ENCODE measurements around the gene IL4R. TPM values are rescaled to one million over a fixed set of nuclear protein-coding genes. Genes with fewer than 3 reads are reported as not detected.

IL4R gene
- total RNA-seq, 1 experiment from 2014 or later, result 40.9 TPM

- DNase-seq, result peak; percentile 74
- H3K36me3 ChIP-seq, result no peaks in the 10 kb centered on the region
Measured at GRCh38 chr16:27304881-27305745, 8.7 kb upstream of the IL4R start.

GRCh38 chr16:27305839-27306442 lies 7.8 kb upstream of the IL4R start:
- H3K27me3 ChIP-seq, result no peaks in the 10 kb centered on the region
- no peak for DNase-seq
- H3K36me3 ChIP-seq, result no peaks in the 10 kb centered on the region
- no peaks in the 10 kb centered on the region; the same call in 1 of the 2 replicates for H3K9me3 ChIP-seq
- H3K4me3 ChIP-seq, result no peak overlapping the region

More at GRCh38 chr16:27304881-27305745, 8.7 kb upstream of the IL4R start:
- no peaks in the 10 kb centered on the region for H3K27me3 ChIP-seq
- H3K9me3 ChIP-seq, result no peaks in the 10 kb centered on the region; the same call in 1 of the 2 replicates
- no peak overlapping the region for H3K4me3 ChIP-seq

- DNase-seq, result no peak
- Histone ChIP-seq H3K9me3 (no peaks in the 10 kb centered on the region; the same call in 1 of the 2 replicates), H3K4me3 (no peak overlapping the region), H3K36me3 (no peaks in the 10 kb centered on the region), H3K27me3 (no peaks in the 10 kb centered on the region)
Measured at GRCh38 chr16:27308792-27309191, 5.0 kb upstream of the IL4R start.

GRCh38 chr16:27310576-27311447 lies 3.0 kb upstream of the IL4R start:
- Histone ChIP-seq H3K27me3 (no peaks in the 10 kb centered on the region), H3K36me3 (no peaks in the 10 kb centered on the region), H3K9me3 (no peaks in the 10 kb centered on the region; the same call in 1 of the 2 replicates), H3K4me3 (no peak overlapping the region)
- DNase-seq, result no peak

GRCh38 chr16:27311448-27311830 lies 2.3 kb upstream of the IL4R start:
- Histone ChIP-seq H3K27me3 (no peaks in the 10 kb centered on the region), H3K9me3 (no peaks in the 10 kb centered on the region; the same call in 1 of the 2 replicates), H3K36me3 (no peaks in the 10 kb centered on the region), H3K4me3 (no peak overlapping the region)
- no peak for DNase-seq

- no peaks in the 10 kb centered on the region; the same call in 1 of the 2 replicates for H3K9me3 ChIP-seq
- no peak for DNase-seq
- peaks cover under 1% of the 10 kb centered on the region; the same call in 1 of the 2 replicates for H3K36me3 ChIP-seq
- H3K27me3 ChIP-seq, result no peaks in the 10 kb centered on the region
- H3K4me3 ChIP-seq, result no peak overlapping the region
Measured at GRCh38 chr16:27311897-27312303, 1.9 kb upstream of the IL4R start.

GRCh38 chr16:27312580-27313421 lies 973 bp upstream of the IL4R start:
- Histone ChIP-seq H3K4me3 (peak overlapping the region; percentile 78), H3K36me3 (peaks cover 3% of the 10 kb centered on the region; the same call in 1 of the 2 replicates), H3K9me3 (no peaks in the 10 kb centered on the region; the same call in 1 of the 2 replicates), H3K27me3 (no peaks in the 10 kb centered on the region)
- no peak for DNase-seq

- H3K36me3 ChIP-seq, result peaks cover 11% of the 10 kb centered on the region
- H3K4me3 ChIP-seq, result peak overlapping the region; percentile 78
- DNase-seq, result peak; percentile 82
- no peaks in the 10 kb centered on the region for H3K27me3 ChIP-seq
- no peaks in the 10 kb centered on the region for H3K9me3 ChIP-seq
Measured at GRCh38 chr16:27314161-27314723, 468 bp downstream of the IL4R start.

- Histone ChIP-seq H3K9me3 (no peaks in the 10 kb centered on the region), H3K27me3 (no peaks in the 10 kb centered on the region), H3K36me3 (peaks cover 16% of the 10 kb centered on the region), H3K4me3 (peak overlapping the region; percentile 78)
- no peak for DNase-seq
Measured at GRCh38 chr16:27314986-27315332, 1.2 kb downstream of the IL4R start.

- H3K4me3 ChIP-seq, result peak overlapping the region; percentile 78
- no peaks in the 10 kb centered on the region for H3K9me3 ChIP-seq
- peak; percentile 59 for DNase-seq
- no peaks in the 10 kb centered on the region for H3K27me3 ChIP-seq
- peaks cover 21% of the 10 kb centered on the region for H3K36me3 ChIP-seq
Measured at GRCh38 chr16:27315333-27316037, 1.7 kb downstream of the IL4R start.

- DNase-seq, result no peak
- Histone ChIP-seq H3K4me3 (peak overlapping the region; percentile 78), H3K9me3 (no peaks in the 10 kb centered on the region)
Measured at GRCh38 chr16:27316038-27316680, 2.4 kb downstream of the IL4R start.

GRCh38 chr16:27317320-27317719 lies 3.5 kb downstream of the IL4R start:
- Histone ChIP-seq H3K4me3 (no peak overlapping the region), H3K27me3 (no peaks in the 10 kb centered on the region)

More at GRCh38 chr16:27316038-27316680, 2.4 kb downstream of the IL4R start:
- H3K27me3 ChIP-seq, result no peaks in the 10 kb centered on the region
- peaks cover 22% of the 10 kb centered on the region for H3K36me3 ChIP-seq

GRCh38 chr16:27317738-27318391 lies 4.1 kb downstream of the IL4R start:
- Histone ChIP-seq H3K36me3 (peaks cover 26% of the 10 kb centered on the region), H3K9me3 (no peaks in the 10 kb centered on the region), H3K4me3 (no peak overlapping the region), H3K27me3 (no peaks in the 10 kb centered on the region)
- DNase-seq, result no peak

More at GRCh38 chr16:27317320-27317719, 3.5 kb downstream of the IL4R start:
- H3K36me3 ChIP-seq, result peaks cover 25% of the 10 kb centered on the region
- no peak for DNase-seq
- no peaks in the 10 kb centered on the region for H3K9me3 ChIP-seq

Measured in MG63 (cell line).